Gastrocnemius medialis (tissue), 4 donors: ENCODE measurements around the gene COX14.

Experiments
- CTCF ChIP-seq, 5 experiments: fragments of 450-650 bp in 3 of 5; fragments of 200-600 bp in 2 of 5; sonication (generic) in 2 of 5; IDR thresholded peaks in 4 of 5; conservative IDR thresholded peaks in 1 of 5; 1 replicate in 4 of 5; 2 replicates in 1 of 5; pipeline ENCODE4 v1.5.1; 2016 to 2019; ENCODE audit warnings: antibody characterized with exemption in 5 of 5, mild to moderate bottlenecking in 3 of 5, moderate library complexity in 3 of 5
- POLR2A ChIP-seq, 2 donors: fragments of 450-650 bp; IDR thresholded peaks; one replicate each; pipeline ENCODE4 v1.6.1; 2017; ENCODE audit warnings: antibody characterized with exemption in 2 of 2, mild to moderate bottlenecking in 2 of 2, moderate library complexity in 2 of 2

GRCh38 chr12:50105913-50106450 lies 6.1 kb upstream of the COX14 start:
- TF ChIP-seq POLR2A (IDR thresholded peaks at IDR 0.05): no peak
- no peak for TF ChIP-seq CTCF (IDR thresholded peaks at IDR 0.05 in 4 of 5, conservative IDR thresholded peaks at IDR 0.05 in 1 of 5)
